Memory B cell (primary cell): ENCODE results near the gene AQP11.
"Not testable (repeated sequence)": the region's sequence is repeated elsewhere in the genome, so short reads cannot be mapped to it uniquely, and the experiment has no call there.

Experiments
- ATAC-seq: fragments of 150-1000 bp; cut with Tn5 transposase; 2 replicates; pipeline ENCODE4 v1.10.0; 2021; ENCODE audit warnings: low read depth, mild to moderate bottlenecking, moderate library complexity
- DNase-seq, 2 donors: peaks; one replicate each; pipeline ENCODE4 v3.0.0; 2022; ENCODE audit warnings: low spot score in 2 of 2
- H3K27ac Mint-ChIP-seq: one replicate; pipeline ENCODE4 v1.8.0; 2022; ENCODE audit warnings: mild to moderate bottlenecking, moderate library complexity, mixed read lengths
- H3K27me3 Mint-ChIP-seq: one replicate; pipeline ENCODE4 v1.8.0; 2022; ENCODE audit warnings: mixed read lengths
- H3K36me3 Mint-ChIP-seq: one replicate; pipeline ENCODE4 v1.8.0; 2022; ENCODE audit warnings: mild to moderate bottlenecking, mixed read lengths
- H3K4me1 Mint-ChIP-seq: one replicate; pipeline ENCODE4 v1.8.0; 2022; ENCODE audit warnings: mixed read lengths
- H3K4me3 Mint-ChIP-seq: one replicate; pipeline ENCODE4 v1.8.0; 2022; ENCODE audit warnings: mild to moderate bottlenecking, moderate library complexity, mixed read lengths
- H3K9me3 Mint-ChIP-seq: one replicate; pipeline ENCODE4 v1.8.0; 2022; ENCODE audit warnings: mixed read lengths

AQP11 gene

GRCh38 chr11:77611921-77612320, 22.2 kb downstream of the AQP11 start:
- no peak for ATAC-seq
- Mint-ChIP-seq H3K36me3 (peaks cover 14% of the 10 kb centered on the region), H3K4me1 (no peaks in the 10 kb centered on the region), H3K4me3 (no peak overlapping the region), H3K27me3 (no peaks in the 10 kb centered on the region), H3K27ac (no peak overlapping the region), H3K9me3 (no peaks in the 10 kb centered on the region)
- DNase-seq: no peak

DNA sequence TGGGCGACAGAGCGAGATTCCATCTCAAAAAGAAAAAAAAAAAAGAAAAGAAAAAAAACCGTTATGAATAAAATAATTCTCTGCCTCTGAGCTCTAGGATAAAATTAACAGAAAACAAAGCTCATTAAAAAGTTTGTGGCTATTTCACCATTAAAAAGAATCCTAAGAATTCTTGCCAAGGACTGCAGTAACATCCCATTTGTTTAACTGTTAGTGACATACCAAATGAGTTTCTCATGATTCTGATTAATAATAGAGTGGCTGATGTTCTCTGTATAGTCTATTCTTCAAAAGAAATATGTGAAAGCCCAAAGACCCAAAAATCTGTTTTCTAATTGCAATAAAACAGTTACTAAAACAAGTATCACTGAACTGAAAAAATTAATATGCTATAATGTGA, 28.1 kb downstream of the AQP11 start:
- ATAC-seq: no peak
- no peak for DNase-seq
- Mint-ChIP-seq H3K4me1 (no peaks in the 10 kb centered on the region), H3K36me3 (peaks cover 17% of the 10 kb centered on the region), H3K9me3 (no peaks in the 10 kb centered on the region), H3K27me3 (no peaks in the 10 kb centered on the region), H3K4me3 (no peak overlapping the region), H3K27ac (peak overlapping the region; percentile 28)

DNA sequence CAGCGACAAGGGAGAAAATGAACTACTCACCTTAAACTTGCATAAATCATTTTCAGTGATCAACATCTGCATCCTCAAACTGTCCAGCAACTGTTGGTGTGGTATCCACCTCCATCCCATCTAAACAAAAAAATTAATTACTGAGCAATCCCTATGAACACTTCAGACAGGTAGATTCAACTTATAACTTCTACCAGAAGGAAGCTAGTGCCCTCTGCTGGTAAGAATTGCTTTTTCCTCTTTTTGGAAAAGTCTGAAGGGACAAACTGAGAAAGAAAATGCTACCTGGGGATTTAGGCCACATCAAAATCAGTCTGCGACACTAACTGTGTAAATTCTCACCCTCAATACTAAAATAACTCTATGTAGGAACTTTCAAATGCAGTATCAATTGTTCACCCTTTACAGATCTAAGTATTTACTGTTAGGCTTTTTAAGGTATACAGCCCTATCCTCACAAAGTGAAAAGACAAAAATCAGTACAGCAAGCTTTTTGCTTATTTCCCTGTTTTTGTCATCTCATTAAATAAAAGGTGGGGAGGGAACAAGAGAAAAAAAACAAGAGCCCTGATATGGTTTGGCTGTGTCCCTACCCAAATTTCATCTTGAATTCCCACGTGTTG, 29.9 kb downstream of the AQP11 start:
- Mint-ChIP-seq H3K9me3 (no peaks in the 10 kb centered on the region), H3K36me3 (peaks cover 20% of the 10 kb centered on the region), H3K4me1 (no peaks in the 10 kb centered on the region), H3K27ac (no peak overlapping the region), H3K4me3 (no peak overlapping the region), H3K27me3 (no peaks in the 10 kb centered on the region)
- ATAC-seq (no peak), DNase-seq (peak in 1 of 2 donors; percentile 53)

DNA sequence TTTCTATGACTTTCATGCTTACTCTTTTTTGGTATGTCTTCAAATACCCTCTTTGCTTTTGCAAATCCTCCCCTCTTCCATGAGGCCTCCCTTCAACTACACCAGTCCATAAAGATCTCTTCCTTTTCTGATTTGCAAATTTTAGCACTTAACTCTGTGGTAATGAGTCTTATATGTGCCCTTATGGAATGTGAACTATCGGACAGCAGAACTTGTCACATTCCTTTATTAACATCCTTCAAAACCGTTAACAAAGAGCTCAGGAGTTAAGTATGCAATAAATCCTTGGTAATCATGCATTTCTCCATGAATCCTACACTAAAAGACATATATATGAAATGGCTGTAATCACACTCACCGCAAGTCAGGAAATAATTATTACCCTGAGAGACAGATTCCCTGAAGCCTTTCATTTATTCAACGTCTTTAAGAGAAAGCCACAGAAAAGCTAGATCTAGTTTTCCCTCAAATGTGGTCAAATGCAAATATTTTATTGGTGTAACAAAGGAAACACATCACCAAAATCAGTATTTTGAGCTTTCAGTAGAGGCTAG, 40.5 kb downstream of the AQP11 start:
- no peaks in the 10 kb centered on the region for H3K27me3 Mint-ChIP-seq
- H3K36me3 Mint-ChIP-seq: peaks cover 11% of the 10 kb centered on the region
- H3K27ac Mint-ChIP-seq: peak overlapping the region; percentile 48
- no peaks in the 10 kb centered on the region for H3K9me3 Mint-ChIP-seq
- DNase-seq: no peak
- ATAC-seq: no peak
- peak overlapping the region; percentile 36 for H3K4me3 Mint-ChIP-seq
- H3K4me1 Mint-ChIP-seq: peaks cover 12% of the 10 kb centered on the region

GRCh38 chr11:77633926-77634325, 44.2 kb downstream of the AQP11 start:
- not testable (repeated sequence) for H3K36me3 Mint-ChIP-seq, H3K9me3 Mint-ChIP-seq, H3K27ac Mint-ChIP-seq, DNase-seq, H3K4me3 Mint-ChIP-seq, ATAC-seq, H3K27me3 Mint-ChIP-seq
- peaks cover 30% of the 10 kb centered on the region for H3K4me1 Mint-ChIP-seq

GRCh38 chr11:77636731-77637344, 47.1 kb downstream of the AQP11 start:
- Mint-ChIP-seq H3K4me3 (peak overlapping the region; percentile 96), H3K4me1 (peaks cover 20% of the 10 kb centered on the region), H3K9me3 (no peaks in the 10 kb centered on the region), H3K27me3 (no peaks in the 10 kb centered on the region), H3K27ac (peak overlapping the region; percentile 93), H3K36me3 (peaks cover 3% of the 10 kb centered on the region)
- ATAC-seq (no peak), DNase-seq (no peak)

DNA sequence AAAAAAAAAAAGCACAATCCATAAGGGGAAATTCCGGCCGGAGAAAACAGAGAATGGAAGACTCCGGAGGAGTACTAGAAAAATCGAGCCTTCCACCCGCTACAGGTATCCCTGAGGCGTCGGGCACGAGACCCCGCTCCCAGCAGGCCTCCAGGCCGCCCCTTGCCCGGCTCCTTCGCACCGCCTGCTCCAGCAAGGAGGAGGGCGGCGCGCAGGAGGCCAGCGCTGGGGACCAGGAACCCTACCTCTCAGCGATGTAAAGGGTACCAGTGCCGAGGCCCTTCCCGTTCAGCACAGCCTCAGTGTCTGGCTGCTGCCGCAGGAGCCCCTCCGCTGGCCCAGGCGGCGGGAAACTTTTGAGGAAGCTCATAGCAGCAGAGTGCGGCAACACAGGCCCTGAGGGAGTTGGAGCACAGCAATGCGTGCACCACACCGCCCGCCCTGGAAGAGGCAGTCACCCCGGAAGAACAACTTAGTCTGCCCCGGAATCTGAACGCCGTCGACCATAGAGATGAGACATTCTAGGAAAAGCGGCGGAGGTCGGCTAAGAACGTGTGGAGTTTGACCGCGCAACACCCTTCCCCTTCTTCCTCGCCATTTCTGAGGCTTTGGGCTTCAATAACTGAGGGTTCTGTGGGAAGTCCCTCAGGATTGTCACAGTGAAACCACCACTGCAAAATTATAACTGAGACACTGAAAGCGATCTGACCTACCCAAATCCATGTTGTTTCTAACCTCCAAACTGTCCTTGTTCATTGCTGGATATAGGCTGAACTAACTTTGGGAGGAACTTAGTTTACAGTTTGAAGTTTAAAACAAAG, 47.8 kb downstream of the AQP11 start, which contains the start of gene CLNS1A:
CLNS1A (minus strand) TSS at position 450 of the 821 bp plus-strand sequence; CDS start at position 370, 80 bp downstream.
- Mint-ChIP-seq H3K4me3 (peak within 1 kb of the TSS; percentile 96), H3K9me3 (no peaks in the 10 kb centered on the region), H3K27ac (peak within 1 kb of the TSS; percentile 93), H3K4me1 (peaks cover 20% of the 10 kb centered on the region), H3K36me3 (peaks cover 3% of the 10 kb centered on the region), H3K27me3 (no peaks in the 10 kb centered on the region)
- DNase-seq (peak; percentile 71 to 73), ATAC-seq (peak; percentile 99)

DNA sequence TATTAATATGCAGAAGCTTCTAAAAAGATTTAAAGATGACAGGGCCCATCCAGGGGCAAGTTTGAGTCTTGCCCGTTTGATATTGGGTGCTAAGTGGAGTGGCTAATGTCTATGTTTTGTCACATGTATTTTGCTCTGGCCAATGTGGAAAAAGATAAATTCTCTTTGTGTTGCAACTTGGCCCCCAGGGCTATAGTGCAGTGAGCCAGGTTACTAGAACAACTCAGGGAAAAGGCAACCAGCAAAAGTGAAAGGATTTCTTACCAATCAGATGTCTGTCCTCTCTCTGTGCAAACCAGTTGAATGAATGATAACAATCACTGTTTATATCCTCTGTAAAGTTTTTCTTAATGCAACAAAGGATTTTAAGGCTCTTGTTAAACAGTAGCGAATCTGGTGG, 52.5 kb downstream of the AQP11 start:
- DNase-seq (no peak), ATAC-seq (no peak)
- Mint-ChIP-seq H3K4me1 (peaks cover 4% of the 10 kb centered on the region), H3K27me3 (peaks cover 3% of the 10 kb centered on the region), H3K4me3 (no peak overlapping the region), H3K27ac (no peak overlapping the region), H3K36me3 (no peaks in the 10 kb centered on the region), H3K9me3 (no peaks in the 10 kb centered on the region)

DNA sequence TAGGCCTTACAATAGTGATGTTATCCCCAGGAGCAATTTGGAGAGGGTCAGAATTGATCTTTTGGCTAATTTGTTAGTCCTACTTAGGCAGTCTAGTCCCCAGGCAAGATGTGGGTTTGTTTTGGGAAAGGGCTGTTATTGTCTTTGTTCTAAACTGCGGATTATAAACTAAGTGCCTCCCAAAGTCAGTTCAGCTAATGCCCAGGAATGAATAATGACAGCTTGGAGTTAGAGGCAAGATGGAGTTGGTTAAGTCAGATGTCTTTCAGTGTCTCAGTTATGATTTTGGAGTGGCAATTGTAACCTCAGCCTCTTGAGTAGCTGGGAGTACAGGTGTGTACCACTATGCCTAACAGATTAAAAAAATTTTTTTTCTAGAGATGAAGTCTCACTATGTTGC, 55.1 kb downstream of the AQP11 start:
- no peak overlapping the region for H3K4me3 Mint-ChIP-seq
- no peaks in the 10 kb centered on the region for H3K36me3 Mint-ChIP-seq
- H3K4me1 Mint-ChIP-seq: no peaks in the 10 kb centered on the region
- DNase-seq: no peak
- H3K27me3 Mint-ChIP-seq: peaks cover 4% of the 10 kb centered on the region
- no peak overlapping the region for H3K27ac Mint-ChIP-seq
- no peak for ATAC-seq
- no peaks in the 10 kb centered on the region for H3K9me3 Mint-ChIP-seq

DNA sequence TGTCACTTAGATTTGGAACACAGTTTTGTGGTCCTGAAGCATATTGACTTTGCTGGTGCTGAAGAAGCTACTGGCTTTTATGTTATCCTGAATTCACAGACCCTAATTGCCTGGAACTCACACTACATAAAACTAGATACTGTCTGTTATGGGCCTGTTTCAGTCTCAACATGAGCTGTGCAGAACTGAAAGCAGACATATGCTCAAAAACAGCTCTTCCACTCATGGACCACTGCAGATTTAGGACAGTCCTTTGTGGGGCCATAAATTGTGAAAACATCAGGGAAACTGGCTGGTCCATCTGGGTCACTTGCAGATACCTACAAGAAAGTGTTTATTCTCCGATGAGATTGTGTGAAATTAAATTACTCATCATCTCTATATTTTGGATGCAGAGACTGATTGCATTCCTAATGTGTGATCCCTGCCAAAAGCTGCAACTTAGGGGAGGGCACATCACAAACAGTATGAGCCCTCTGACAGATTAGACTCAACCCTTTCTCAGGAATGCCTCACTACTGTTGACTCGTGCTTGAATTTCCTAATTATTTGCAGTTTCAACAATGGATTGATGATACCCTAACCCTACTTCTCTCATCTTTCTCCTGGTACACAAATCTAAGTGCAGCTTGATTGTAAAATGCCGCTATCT, 58.0 kb downstream of the AQP11 start:
- Mint-ChIP-seq H3K9me3 (no peaks in the 10 kb centered on the region), H3K27me3 (peaks cover 6% of the 10 kb centered on the region), H3K36me3 (no peaks in the 10 kb centered on the region), H3K4me3 (no peak overlapping the region), H3K27ac (no peak overlapping the region), H3K4me1 (no peaks in the 10 kb centered on the region)
- ATAC-seq: no peak
- DNase-seq: no peak

DNA sequence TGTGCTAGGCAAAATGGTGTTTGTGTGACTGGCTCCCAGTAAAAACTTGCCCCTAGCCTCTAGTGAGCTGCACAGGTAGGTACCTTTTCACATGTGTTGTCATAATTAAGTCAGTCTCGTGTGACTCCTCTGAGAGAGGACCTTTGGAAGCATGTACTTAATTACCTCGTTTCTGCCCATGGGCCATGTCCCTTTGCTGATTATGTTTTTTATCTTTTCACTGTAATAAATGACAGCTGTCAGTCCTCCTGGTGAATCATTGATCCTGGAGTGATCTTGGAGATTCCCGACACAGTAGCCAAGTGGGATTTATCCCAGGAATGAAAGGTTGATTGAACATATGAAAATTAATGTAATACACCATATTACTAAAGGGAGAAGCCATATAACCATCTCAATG, 60.4 kb downstream of the AQP11 start:
- ATAC-seq: no peak
- H3K4me1 Mint-ChIP-seq: no peaks in the 10 kb centered on the region

GRCh38 chr11:77654770-77655434, 65.1 kb downstream of the AQP11 start:
- DNase-seq (no peak), ATAC-seq (no peak)
- Mint-ChIP-seq H3K27me3 (peaks cover 2% of the 10 kb centered on the region), H3K4me1 (no peaks in the 10 kb centered on the region), H3K36me3 (no peaks in the 10 kb centered on the region), H3K9me3 (no peaks in the 10 kb centered on the region), H3K4me3 (no peak overlapping the region), H3K27ac (no peak overlapping the region)

More for the DNA sequence above, 60.4 kb downstream of the AQP11 start:
- H3K9me3 Mint-ChIP-seq: no peaks in the 10 kb centered on the region
- no peaks in the 10 kb centered on the region for H3K36me3 Mint-ChIP-seq
- H3K4me3 Mint-ChIP-seq: no peak overlapping the region
- peaks cover 6% of the 10 kb centered on the region for H3K27me3 Mint-ChIP-seq
- H3K27ac Mint-ChIP-seq: no peak overlapping the region
- no peak for DNase-seq

DNA sequence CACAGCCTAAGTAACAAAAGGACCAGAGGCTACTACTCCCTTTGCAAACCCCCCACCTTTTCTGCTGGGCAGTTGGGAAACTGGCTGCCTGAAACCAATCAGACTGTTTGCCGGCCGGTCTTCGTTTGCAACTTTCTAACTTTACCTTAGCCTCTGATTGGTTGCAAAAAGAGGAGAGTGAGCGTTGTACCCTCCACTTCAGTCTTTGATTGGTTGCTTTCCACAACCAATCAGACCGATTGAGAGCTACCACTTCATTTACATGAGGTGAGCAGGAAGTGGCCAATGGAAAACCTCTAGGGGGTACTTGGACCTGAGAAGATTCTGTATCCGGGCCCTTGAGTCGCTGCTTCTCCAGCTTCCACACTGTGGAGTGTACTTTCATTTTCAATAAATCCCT, 66.6 kb downstream of the AQP11 start:
- H3K4me3 Mint-ChIP-seq: no peak overlapping the region
- ATAC-seq: no peak
- peaks cover 8% of the 10 kb centered on the region for H3K4me1 Mint-ChIP-seq
- DNase-seq: no peak
- no peaks in the 10 kb centered on the region for H3K27me3 Mint-ChIP-seq
- H3K36me3 Mint-ChIP-seq: no peaks in the 10 kb centered on the region
- no peak overlapping the region for H3K27ac Mint-ChIP-seq
- no peaks in the 10 kb centered on the region for H3K9me3 Mint-ChIP-seq
